Loucy (cell line): ENCODE results near the gene RFFL.

ENCODE experiments used
- CTCF ChIP-seq: fragments of 200-600 bp; sonication (generic); conservative IDR thresholded peaks from 2 replicates; pipeline ENCODE4 v1.5.1; 2014; ENCODE audit warnings: mild to moderate bottlenecking, antibody characterized with exemption, low read length
- EZH2phosphoT487 ChIP-seq: fragments of 200-600 bp; IDR thresholded peaks from 2 replicates; pipeline ENCODE4 v1.6.1; 2018; ENCODE audit warnings: antibody characterized with exemption, mild to moderate bottlenecking, moderate library complexity, borderline replicate concordance

DNA sequence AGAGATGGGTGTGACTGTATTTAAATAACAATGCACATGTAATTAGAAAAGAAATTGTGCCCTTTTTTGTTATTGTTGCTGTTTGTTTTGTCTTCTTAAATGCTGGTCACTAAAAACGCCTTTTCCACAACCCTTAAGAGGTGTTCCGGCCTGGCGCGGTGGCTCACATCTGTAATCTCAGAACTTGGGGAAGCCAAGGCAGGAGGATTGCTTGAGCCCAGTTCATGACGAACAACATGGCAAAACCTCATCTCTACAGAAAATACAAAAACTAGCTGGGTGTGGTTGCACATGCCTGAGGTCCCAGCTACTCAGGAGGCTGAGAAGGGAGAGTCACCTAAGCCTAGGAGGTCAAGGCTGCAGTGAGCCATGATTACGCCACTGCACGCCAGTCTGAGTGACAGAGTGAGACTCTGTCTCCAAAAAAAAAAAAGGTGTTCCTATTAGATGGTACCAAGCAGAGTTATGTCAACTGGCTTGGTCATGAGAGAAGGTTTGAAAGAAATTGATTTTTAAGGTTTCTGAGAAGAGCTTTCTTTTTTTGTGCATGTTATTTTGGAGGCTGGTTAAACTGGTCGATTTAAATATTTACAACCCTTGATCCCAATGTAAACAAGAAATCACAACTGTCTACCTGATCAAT lies 23.5 kb upstream of the RFFL start:
- TF ChIP-seq CTCF (no peak), EZH2phosphoT487 (no peak)
